ENCODE measurements around the gene TNIP3. TPM values are rescaled to one million over a fixed set of nuclear protein-coding genes. Genes with fewer than 3 reads are reported as not detected.
A peak's percentile ranks its signal among the peaks of the same experiment; 100 is the strongest.

TNIP3 gene
- total RNA-seq, 1 donor from 2014 or later: not detected

DNA sequence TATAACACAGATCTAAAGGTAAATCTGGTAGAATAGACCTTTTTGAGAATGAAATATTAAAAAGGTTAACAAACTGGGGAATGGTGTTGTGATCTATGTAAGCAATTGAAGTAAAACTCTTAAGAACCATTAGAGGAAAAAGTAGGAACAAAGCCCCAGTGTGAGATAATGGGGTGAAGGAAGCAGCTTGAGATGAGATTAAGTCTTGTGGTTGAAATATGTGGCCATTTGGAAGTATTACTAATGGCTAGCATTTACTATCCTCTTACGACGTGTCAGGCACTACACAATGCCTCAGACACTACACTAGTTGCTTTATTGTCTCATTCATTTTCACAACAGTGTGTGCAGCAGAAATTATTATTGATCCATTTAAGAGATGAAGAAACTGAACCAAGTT, 65.9 kb downstream of the TNIP3 start:
- Mint-ChIP-seq H3K9me3 (ENCODE audit: low read depth) (peaks cover 3% of the 10 kb centered on the region), H3K27me3 (peaks cover 4% of the 10 kb centered on the region), H3K4me1 (ENCODE audit: low read depth) (peaks cover 3% of the 10 kb centered on the region), H3K27ac (no peak overlapping the region), H3K4me3 (ENCODE audit: low read depth) (no peak overlapping the region), H3K36me3 (ENCODE audit: insufficient read depth) (peaks cover 2% of the 10 kb centered on the region)
- TF ChIP-seq, protein P1, sequence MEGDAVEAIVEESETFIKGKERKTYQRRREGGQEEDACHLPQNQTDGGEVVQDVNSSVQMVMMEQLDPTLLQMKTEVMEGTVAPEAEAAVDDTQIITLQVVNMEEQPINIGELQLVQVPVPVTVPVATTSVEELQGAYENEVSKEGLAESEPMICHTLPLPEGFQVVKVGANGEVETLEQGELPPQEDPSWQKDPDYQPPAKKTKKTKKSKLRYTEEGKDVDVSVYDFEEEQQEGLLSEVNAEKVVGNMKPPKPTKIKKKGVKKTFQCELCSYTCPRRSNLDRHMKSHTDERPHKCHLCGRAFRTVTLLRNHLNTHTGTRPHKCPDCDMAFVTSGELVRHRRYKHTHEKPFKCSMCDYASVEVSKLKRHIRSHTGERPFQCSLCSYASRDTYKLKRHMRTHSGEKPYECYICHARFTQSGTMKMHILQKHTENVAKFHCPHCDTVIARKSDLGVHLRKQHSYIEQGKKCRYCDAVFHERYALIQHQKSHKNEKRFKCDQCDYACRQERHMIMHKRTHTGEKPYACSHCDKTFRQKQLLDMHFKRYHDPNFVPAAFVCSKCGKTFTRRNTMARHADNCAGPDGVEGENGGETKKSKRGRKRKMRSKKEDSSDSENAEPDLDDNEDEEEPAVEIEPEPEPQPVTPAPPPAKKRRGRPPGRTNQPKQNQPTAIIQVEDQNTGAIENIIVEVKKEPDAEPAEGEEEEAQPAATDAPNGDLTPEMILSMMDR (IDR thresholded peaks at IDR 0.05; ENCODE audit: unreplicated experiment): no peak
- no peak for DNase-seq (ENCODE audit: low spot score, unreplicated experiment)

DNA sequence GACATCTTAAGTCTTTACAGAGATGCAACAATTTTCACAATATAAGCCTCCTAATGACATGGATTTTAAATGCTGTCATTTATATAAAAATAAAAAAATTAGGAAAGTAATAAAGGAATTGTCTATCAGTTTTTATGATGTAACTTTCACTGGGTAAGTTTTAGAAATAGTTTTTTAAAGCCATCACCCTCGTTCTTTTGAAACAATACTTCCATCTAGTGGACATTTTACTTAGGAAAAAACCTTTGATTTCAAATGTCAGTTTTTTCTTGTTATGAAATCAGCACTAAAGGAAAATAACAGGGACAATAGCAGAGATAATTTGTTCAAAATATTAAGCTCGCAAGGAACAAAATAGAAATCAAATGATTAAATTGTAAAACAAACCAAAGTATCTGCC, 67.5 kb downstream of the TNIP3 start:
- TF ChIP-seq, protein P1 (IDR thresholded peaks at IDR 0.05; ENCODE audit: unreplicated experiment): peak; percentile 71
- peaks cover 2% of the 10 kb centered on the region for H3K9me3 Mint-ChIP-seq (ENCODE audit: low read depth)
- H3K36me3 Mint-ChIP-seq (ENCODE audit: insufficient read depth): peaks cover 2% of the 10 kb centered on the region
- H3K27ac Mint-ChIP-seq: no peak overlapping the region
- no peak for DNase-seq (ENCODE audit: low spot score, unreplicated experiment)
- H3K27me3 Mint-ChIP-seq: no peaks in the 10 kb centered on the region
- no peak overlapping the region for H3K4me3 Mint-ChIP-seq (ENCODE audit: low read depth)
- peaks cover 3% of the 10 kb centered on the region for H3K4me1 Mint-ChIP-seq (ENCODE audit: low read depth)

DNA sequence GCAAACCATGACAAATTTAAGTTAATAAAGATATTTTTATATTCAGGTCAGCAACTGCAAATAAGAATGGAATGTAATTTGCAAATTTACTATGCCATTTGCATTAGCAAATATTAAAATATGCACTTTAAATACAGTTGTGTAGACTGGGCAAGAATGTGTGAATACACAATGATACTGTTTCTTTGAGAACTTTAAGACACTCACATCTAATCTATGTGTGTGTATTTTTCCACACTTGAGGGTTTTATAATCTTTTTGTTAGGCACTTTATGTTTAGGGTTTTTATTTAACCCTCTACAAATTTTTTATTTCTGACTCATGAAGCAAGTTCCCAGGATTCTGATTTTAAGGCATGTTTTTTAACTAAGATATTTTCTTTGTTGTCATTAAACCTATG, 67.9 kb downstream of the TNIP3 start:
- TF ChIP-seq, protein P1 (IDR thresholded peaks at IDR 0.05; ENCODE audit: unreplicated experiment): no peak
- H3K4me1 Mint-ChIP-seq (ENCODE audit: low read depth): peaks cover 3% of the 10 kb centered on the region
- no peak overlapping the region for H3K4me3 Mint-ChIP-seq (ENCODE audit: low read depth)
- no peaks in the 10 kb centered on the region for H3K27me3 Mint-ChIP-seq
- H3K36me3 Mint-ChIP-seq (ENCODE audit: insufficient read depth): no peaks in the 10 kb centered on the region
- no peaks in the 10 kb centered on the region for H3K9me3 Mint-ChIP-seq (ENCODE audit: low read depth)
- H3K27ac Mint-ChIP-seq: no peak overlapping the region
- DNase-seq (ENCODE audit: low spot score, unreplicated experiment): no peak

DNA sequence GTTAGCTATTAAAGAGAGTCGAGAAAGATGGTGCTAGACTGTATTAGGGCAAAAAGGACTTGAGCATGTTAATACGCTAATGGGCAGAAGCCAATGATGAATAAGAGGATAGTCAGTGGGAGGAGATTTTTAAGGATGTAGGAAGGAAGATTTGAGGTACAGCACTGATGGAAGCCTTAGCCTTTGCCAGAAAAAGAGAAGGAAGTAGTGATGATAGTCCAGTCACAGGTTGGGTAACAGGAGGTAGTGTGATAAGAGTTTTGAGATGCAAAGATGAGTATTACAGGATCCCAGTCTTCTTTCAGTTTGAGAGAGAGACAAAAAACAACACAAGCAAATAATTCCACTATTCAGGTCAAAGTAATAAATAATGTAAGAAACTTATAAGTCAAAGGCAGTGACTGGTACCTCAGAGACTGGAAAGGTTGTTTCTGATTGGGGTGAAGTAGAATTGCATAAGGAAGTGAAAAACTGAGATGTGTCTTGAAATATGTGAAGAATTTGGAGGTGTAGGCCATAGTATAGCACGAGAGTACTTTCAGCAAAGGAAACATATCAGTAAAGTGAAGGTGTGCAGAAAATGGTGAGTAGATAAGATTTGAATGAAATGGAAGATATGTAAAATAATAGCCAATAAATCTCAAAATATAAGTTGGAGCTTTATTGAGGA, 69.7 kb downstream of the TNIP3 start:
- no peaks in the 10 kb centered on the region for H3K9me3 Mint-ChIP-seq (ENCODE audit: low read depth)
- no peaks in the 10 kb centered on the region for H3K27me3 Mint-ChIP-seq
- DNase-seq (ENCODE audit: low spot score, unreplicated experiment): no peak
- peaks cover 3% of the 10 kb centered on the region for H3K4me1 Mint-ChIP-seq (ENCODE audit: low read depth)
- no peak overlapping the region for H3K27ac Mint-ChIP-seq
- no peak overlapping the region for H3K4me3 Mint-ChIP-seq (ENCODE audit: low read depth)
- TF ChIP-seq, protein P1 (IDR thresholded peaks at IDR 0.05; ENCODE audit: unreplicated experiment): no peak
- H3K36me3 Mint-ChIP-seq (ENCODE audit: insufficient read depth): no peaks in the 10 kb centered on the region

DNA sequence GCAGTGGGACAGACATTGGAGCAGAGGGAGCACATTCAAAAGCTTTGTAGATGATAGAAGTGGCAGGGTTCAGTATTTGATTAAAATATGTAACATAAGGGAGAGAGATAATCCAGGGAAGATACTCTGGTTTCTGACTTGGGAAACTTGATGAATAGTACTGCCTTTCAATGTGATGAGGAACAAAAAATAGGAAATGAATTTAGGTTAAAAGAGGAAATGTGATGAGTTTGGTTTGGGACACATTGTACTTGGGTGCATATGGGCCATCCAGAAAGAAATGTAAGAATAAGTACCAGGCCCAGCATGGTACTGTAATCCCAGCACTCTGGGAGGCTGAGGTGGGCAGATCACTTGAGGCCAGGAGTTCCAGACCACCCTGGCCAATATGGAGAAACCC, 70.9 kb downstream of the TNIP3 start:
- H3K27ac Mint-ChIP-seq: no peak overlapping the region
- H3K27me3 Mint-ChIP-seq: no peaks in the 10 kb centered on the region
- no peaks in the 10 kb centered on the region for H3K9me3 Mint-ChIP-seq (ENCODE audit: low read depth)
- H3K4me1 Mint-ChIP-seq (ENCODE audit: low read depth): peaks cover 3% of the 10 kb centered on the region
- no peaks in the 10 kb centered on the region for H3K36me3 Mint-ChIP-seq (ENCODE audit: insufficient read depth)
- no peak overlapping the region for H3K4me3 Mint-ChIP-seq (ENCODE audit: low read depth)
- DNase-seq (ENCODE audit: low spot score, unreplicated experiment): no peak
- TF ChIP-seq, protein P1 (IDR thresholded peaks at IDR 0.05; ENCODE audit: unreplicated experiment): no peak
